Prostate gland (tissue), 2 donors: ENCODE data around the gene SMU1. TPM values are rescaled to one million over a fixed set of nuclear protein-coding genes. Genes with fewer than 3 reads are reported as not detected.

Source experiments
- DNase-seq: peaks from one replicate; pipeline ENCODE4 v3.0.0-alpha.2; 2019; ENCODE audit warnings: low spot score
- H3K27ac ChIP-seq, 2 donors: fragments of 200-600 bp; sonication (generic); 2 replicates each; pipeline ENCODE4 v1.5.1; 2017 to 2019
- H3K27me3 ChIP-seq: fragments of 200-600 bp; sonication (generic); replicated peaks from 2 replicates; pipeline ENCODE4 v1.5.1; 2019; ENCODE audit not compliant: insufficient read depth
- H3K36me3 ChIP-seq, 2 donors: fragments of 200-600 bp; sonication (generic); 1 replicate in 1 of 2; 2 replicates in 1 of 2; pipeline versions ENCODE4 v1.5.1 to v1.8.1; 2017 to 2019
- H3K4me1 ChIP-seq: fragments of 200-600 bp; sonication (generic); replicated peaks from 2 replicates; pipeline ENCODE4 v1.5.1; 2019
- H3K4me3 ChIP-seq, 2 donors: fragments of 200-600 bp; sonication (generic); 2 replicates each; pipeline ENCODE4 v1.5.1; 2017 to 2019
- H3K9me3 ChIP-seq: fragments of 200-600 bp; sonication (generic); 2 replicates; pipeline ENCODE4 v1.5.1; 2017
- POLR2A ChIP-seq: fragments of 450-650 bp; IDR thresholded peaks from one replicate; pipeline ENCODE4 v1.6.1; 2016; ENCODE audit warnings: antibody characterized with exemption, mild to moderate bottlenecking
- POLR2AphosphoS5 ChIP-seq: sonication (generic); formaldehyde crosslinking; IDR thresholded peaks from one replicate; pipeline ENCODE4 v1.6.1; 2017; ENCODE audit warnings: antibody characterized with exemption
- WGBS: methylation state at CpG from one replicate; pipeline ENCODE4 v1.1.5; 2018; 5-methylcytosine and 5-hydroxymethylcytosine counted together
- intact Hi-C: fragments of 100-400 bp; cut with DNase I; formaldehyde crosslinking; loops from one replicate; pipeline ENCODE4 v1.14.2; 2022
- total RNA-seq, 2 donors: library from RNA; depleted of rRNA; stranded (reverse); fragments of >200 nt; gene quantifications; one replicate each; pipeline ENCODE4 v1.1.0, GENCODE V29; 2016
- TF ChIP-seq, protein P1 (sequence below), 4 experiments: fragments of 200-600 bp in 2 of 4; fragments of 450-650 bp in 2 of 4; sonication (generic) in 2 of 4; IDR thresholded peaks; 1 replicate in 3 of 4; 2 replicates in 1 of 4; pipeline ENCODE4 v1.5.1; 2016 to 2019; ENCODE audit warnings: antibody characterized with exemption in 4 of 4, mild to moderate bottlenecking in 2 of 4, moderate library complexity in 2 of 4

SMU1 gene
- total RNA-seq, 2 donors from 2014 or later, result 18.4 to 19.1 TPM

DNA sequence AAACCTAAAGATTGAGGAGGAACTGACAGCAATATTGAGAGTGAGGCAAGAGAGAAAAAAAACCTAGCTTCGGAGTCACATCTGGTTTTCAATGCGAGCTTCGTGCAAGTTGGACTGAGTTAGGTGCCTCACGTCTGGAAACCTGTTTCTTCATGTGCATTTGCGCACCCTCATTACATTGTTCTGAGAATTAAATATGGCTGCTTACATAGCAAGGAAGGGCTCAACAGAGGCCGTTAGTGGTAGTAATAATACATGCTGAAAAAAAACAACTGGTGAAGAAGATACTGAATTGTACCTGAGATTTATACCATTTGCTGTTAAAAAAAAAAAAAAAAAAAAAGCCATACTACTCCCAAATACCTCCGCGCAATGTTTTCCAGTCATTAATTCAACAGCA is 32.8 kb downstream of the SMU1 start:
- WGBS, result 25% methylated on average over 8 of the region's 8 CpGs
- TF ChIP-seq POLR2A, result no peak
- TF ChIP-seq POLR2AphosphoS5, result no peak
- TF ChIP-seq, protein P1, sequence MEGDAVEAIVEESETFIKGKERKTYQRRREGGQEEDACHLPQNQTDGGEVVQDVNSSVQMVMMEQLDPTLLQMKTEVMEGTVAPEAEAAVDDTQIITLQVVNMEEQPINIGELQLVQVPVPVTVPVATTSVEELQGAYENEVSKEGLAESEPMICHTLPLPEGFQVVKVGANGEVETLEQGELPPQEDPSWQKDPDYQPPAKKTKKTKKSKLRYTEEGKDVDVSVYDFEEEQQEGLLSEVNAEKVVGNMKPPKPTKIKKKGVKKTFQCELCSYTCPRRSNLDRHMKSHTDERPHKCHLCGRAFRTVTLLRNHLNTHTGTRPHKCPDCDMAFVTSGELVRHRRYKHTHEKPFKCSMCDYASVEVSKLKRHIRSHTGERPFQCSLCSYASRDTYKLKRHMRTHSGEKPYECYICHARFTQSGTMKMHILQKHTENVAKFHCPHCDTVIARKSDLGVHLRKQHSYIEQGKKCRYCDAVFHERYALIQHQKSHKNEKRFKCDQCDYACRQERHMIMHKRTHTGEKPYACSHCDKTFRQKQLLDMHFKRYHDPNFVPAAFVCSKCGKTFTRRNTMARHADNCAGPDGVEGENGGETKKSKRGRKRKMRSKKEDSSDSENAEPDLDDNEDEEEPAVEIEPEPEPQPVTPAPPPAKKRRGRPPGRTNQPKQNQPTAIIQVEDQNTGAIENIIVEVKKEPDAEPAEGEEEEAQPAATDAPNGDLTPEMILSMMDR (IDR thresholded peaks at IDR 0.05), result no peak
- Histone ChIP-seq H3K4me1 (no peaks in the 10 kb centered on the region), H3K27me3 (no peaks in the 10 kb centered on the region), H3K36me3 (peaks cover 4 to 9% of the 10 kb centered on the region in 2 donors), H3K9me3 (no peaks in the 10 kb centered on the region), H3K27ac (peak overlapping the region; percentile 89 to 98), H3K4me3 (peak overlapping the region; percentile 51 to 54)
- intact Hi-C loops, result no loop called here
- DNase-seq, result no peak

DNA sequence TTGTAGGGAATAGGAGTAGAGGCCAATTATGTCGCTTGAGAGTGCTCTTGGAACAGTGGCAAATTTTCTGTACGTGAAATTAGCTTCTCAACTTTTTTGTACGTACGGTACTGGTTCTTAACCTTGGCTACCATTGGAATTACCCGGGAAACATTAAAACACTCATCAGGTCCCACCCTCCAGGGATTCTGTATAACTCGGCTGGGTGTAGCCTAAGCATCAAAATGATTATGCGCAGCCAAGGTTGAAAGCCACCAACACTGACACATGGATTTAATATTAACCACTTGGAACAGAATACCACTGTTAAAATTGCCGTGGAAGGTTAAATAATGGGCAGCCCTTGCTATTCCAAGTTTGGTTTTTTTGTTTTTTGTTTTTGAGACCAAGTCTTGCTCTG is 34.0 kb downstream of the SMU1 start:
- no peak for DNase-seq
- Histone ChIP-seq H3K27ac (no peak overlapping the region), H3K4me3 (no peak overlapping the region), H3K36me3 (peaks cover 4 to 11% of the 10 kb centered on the region in 2 donors), H3K27me3 (no peaks in the 10 kb centered on the region), H3K4me1 (no peaks in the 10 kb centered on the region), H3K9me3 (no peaks in the 10 kb centered on the region)
- intact Hi-C loops, result no loop called here
- TF ChIP-seq, protein P1 (IDR thresholded peaks at IDR 0.05), result no peak
- TF ChIP-seq POLR2AphosphoS5 (no peak), POLR2A (no peak)
- 83% methylated on average over 8 of the region's 8 CpGs for WGBS

DNA sequence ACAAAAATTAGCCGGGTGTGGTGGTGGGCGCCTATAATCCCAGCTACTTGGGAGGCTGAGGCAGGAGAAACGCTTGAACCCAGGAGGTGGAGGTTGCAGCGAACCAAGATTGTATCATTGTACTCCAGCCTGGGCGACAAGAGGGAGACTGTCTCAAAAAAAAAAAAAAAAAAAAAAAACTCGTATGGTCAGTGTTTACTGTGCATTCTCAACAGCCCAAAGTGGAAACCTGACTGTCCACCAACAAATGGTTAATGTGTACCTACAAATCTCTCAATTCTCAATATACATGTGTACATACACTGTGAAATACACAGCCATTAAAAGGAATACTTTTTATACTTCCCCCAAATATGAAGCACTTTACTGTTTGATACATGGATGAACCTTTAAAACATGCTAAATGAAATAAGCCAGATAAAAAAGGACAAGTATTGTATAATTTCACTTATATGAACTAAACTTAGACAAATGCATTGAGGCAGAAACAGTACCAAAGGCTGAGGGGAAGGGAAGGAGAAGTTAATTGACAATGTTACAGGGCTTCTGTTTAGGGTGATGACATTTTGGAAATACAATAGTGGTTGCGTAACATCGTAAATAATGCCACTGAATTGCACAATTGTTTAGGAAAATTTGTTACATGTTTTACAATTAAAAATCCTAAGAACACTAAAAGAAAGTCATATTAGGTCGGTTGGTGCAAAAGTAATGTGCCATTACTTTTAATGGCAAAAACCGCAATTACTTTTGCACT is 34.9 kb downstream of the SMU1 start:
- Histone ChIP-seq H3K4me1 (no peaks in the 10 kb centered on the region), H3K9me3 (no peaks in the 10 kb centered on the region), H3K27ac (no peak overlapping the region), H3K27me3 (no peaks in the 10 kb centered on the region), H3K4me3 (no peak overlapping the region), H3K36me3 (peaks cover 9 to 11% of the 10 kb centered on the region in 2 donors)
- WGBS, result 72% methylated on average over 10 of the region's 10 CpGs
- intact Hi-C loops, result no loop called here
- DNase-seq, result no peak
- TF ChIP-seq POLR2A, result no peak
- TF ChIP-seq, protein P1 (IDR thresholded peaks at IDR 0.05), result no peak
- no peak for TF ChIP-seq POLR2AphosphoS5

DNA sequence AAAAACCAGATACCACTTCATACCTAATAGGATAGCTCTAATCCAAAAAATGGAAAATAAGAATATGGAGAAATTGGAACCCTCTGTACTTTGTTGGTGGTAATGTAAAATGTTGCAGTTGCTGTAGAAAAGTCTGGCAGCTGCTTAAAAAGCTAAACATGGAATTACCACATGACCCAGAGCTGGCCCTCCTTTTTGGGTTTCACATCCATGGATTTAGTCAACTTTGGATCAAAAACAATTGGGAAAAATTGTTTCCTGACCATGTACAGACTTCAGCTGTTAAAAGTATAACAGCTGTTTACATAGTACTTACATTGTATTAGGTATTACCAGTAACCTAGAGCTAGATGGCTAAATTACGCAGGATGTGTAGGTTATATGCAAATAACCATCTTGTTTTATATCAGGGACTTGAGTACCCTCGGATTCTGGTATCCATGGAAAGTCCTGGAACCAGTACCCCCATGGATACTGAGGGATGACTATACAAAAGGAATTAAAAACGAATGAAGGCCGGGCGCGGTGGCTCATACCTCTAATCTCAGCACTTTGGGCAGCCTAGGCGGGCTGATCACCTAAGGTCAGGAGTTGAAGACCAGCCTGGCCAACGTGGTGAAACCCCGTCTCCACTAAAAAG is 35.6 kb downstream of the SMU1 start:
- 88% methylated on average over 9 of the region's 9 CpGs for WGBS
- H3K9me3 ChIP-seq, result no peaks in the 10 kb centered on the region
- TF ChIP-seq, protein P1 (IDR thresholded peaks at IDR 0.05), result no peak
- no peak for TF ChIP-seq POLR2AphosphoS5
- no peak for TF ChIP-seq POLR2A
- DNase-seq, result no peak
- H3K27me3 ChIP-seq, result no peaks in the 10 kb centered on the region
- H3K36me3 ChIP-seq, result peaks cover 11 to 16% of the 10 kb centered on the region in 2 donors
- H3K4me1 ChIP-seq, result no peaks in the 10 kb centered on the region
- intact Hi-C loops, result no loop called here
- no peak overlapping the region for H3K27ac ChIP-seq
- no peak overlapping the region for H3K4me3 ChIP-seq

DNA sequence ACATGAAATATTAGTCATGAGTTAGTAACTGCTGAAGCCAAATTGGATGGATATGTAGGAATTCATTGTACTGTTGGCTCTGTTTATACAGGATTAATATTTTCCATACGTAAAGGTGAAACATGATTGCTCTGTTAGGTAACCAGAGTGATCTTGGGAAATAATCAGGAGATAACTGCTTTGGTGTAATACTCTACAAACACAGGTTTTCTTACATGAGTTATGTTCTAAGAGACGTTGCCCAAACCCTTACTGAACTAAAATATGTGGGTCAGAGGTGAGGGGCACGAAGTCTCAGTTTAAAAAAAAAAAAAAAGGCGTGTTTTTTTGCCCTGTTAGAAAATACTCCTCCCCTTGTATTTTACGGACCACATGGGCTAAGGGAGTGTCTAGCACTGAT is 43.6 kb downstream of the SMU1 start:
- WGBS, result 69% methylated on average over 5 of the region's 5 CpGs
- peaks cover 7 to 26% of the 10 kb centered on the region in 2 donors for H3K36me3 ChIP-seq

More for the DNA sequence above, 43.6 kb downstream of the SMU1 start:
- TF ChIP-seq POLR2AphosphoS5 (no peak), POLR2A (no peak)
- TF ChIP-seq, protein P1 (IDR thresholded peaks at IDR 0.05), result no peak
- H3K27ac ChIP-seq, result no peak overlapping the region
- DNase-seq, result no peak
- H3K27me3 ChIP-seq, result no peaks in the 10 kb centered on the region
- intact Hi-C loops, result no loop called here
- H3K4me3 ChIP-seq, result no peak overlapping the region
- H3K4me1 ChIP-seq, result no peaks in the 10 kb centered on the region
- H3K9me3 ChIP-seq, result no peaks in the 10 kb centered on the region
